Peyer's patch (tissue), 4 donors: Measurements from ENCODE around the gene INSYN1. TPM values are rescaled to one million over a fixed set of nuclear protein-coding genes. Genes with fewer than 3 reads are reported as not detected.

Experiments
- DNase-seq, 3 donors: peaks; one replicate each; pipeline ENCODE4 v3.0.0-alpha.2; 2017 to 2019
- H3K27ac ChIP-seq, 4 donors: fragments of 200-600 bp; sonication (generic); one replicate each; pipeline ENCODE4 v1.5.1; 2016 to 2019
- H3K27me3 ChIP-seq, 2 donors: fragments of 200-600 bp; sonication (generic); one replicate each; pipeline ENCODE4 v1.5.1; 2019
- H3K36me3 ChIP-seq, 3 donors: fragments of 200-600 bp; sonication (generic); one replicate each; pipeline ENCODE4 v1.5.1; 2016 to 2019
- H3K4me1 ChIP-seq, 4 donors: fragments of 200-600 bp; sonication (generic); one replicate each; pipeline ENCODE4 v1.5.1; 2016 to 2019
- H3K4me3 ChIP-seq, 4 donors: fragments of 200-600 bp; sonication (generic); 1 replicate in 3 of 4; 2 replicates in 1 of 4; pipeline ENCODE4 v1.5.1; 2016 to 2019; ENCODE audit warnings: mild to moderate bottlenecking in 1 of 4
- H3K9me3 ChIP-seq, 4 donors: fragments of 200-600 bp; sonication (generic); one replicate each; pipeline ENCODE4 v1.5.1; 2016 to 2019; ENCODE audit warnings: mild to moderate bottlenecking in 1 of 4
- CTCF ChIP-seq, 6 experiments: fragments of 450-650 bp in 4 of 6; fragments of 200-600 bp in 2 of 6; sonication (generic) in 1 of 6; IDR thresholded peaks; one replicate each; pipeline ENCODE4 v1.5.1; 2017 to 2019; ENCODE audit warnings: antibody characterized with exemption in 6 of 6, mild to moderate bottlenecking in 3 of 6, moderate library complexity in 1 of 6
- POLR2A ChIP-seq, 2 donors: fragments of 450-650 bp; IDR thresholded peaks; one replicate each; pipeline ENCODE4 v1.5.1; 2017; ENCODE audit warnings: antibody characterized with exemption in 2 of 2, mild to moderate bottlenecking in 2 of 2, moderate library complexity in 2 of 2
- total RNA-seq, 4 donors: library from RNA; depleted of rRNA; stranded (reverse); fragments of >200 nt; gene quantifications; one replicate each; pipeline ENCODE4 v1.1.0, GENCODE V29; 2016

INSYN1 gene
- total RNA-seq, 4 donors from 2014 or later = 0.13 to 3.3 (median 2.2) TPM; not detected in 1

- H3K4me3 ChIP-seq = no peak overlapping the region
- DNase-seq = no peak
- no peaks in the 10 kb centered on the region for H3K27me3 ChIP-seq
- H3K27ac ChIP-seq = no peak overlapping the region
- TF ChIP-seq POLR2A (IDR thresholded peaks at IDR 0.05) (no peak), CTCF (IDR thresholded peaks at IDR 0.05) (no peak)
- H3K36me3 ChIP-seq = no peaks in the 10 kb centered on the region
- H3K4me1 ChIP-seq = no peaks in the 10 kb centered on the region
- H3K9me3 ChIP-seq = no peaks in the 10 kb centered on the region
Observed at GRCh38 chr15:73770050-73770449, 16.9 kb upstream of the INSYN1 start.

- Histone ChIP-seq H3K36me3 (no peaks in the 10 kb centered on the region), H3K4me1 (no peaks in the 10 kb centered on the region), H3K9me3 (no peaks in the 10 kb centered on the region)
Observed at GRCh38 chr15:73767806-73768501, 14.8 kb upstream of the INSYN1 start.

DNA sequence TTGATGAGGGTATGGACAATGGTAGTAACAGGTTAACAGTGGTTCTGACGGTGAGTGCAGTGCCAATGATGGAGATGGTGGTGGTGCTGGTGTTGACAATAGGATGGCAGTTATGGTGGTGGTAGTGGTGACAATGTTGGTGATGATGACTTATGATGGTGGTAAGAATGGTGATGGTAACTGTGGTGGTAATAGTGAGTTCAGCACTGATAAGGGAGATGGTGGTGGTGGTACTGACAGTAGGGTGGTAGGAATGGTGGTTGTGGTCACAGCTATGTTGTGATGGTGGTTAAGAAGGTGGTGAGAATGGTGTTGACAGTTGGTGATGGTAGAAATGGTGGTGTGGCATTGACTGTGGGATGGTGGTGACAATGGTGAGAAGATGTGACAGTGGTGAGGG, 13.4 kb upstream of the INSYN1 start:
- Histone ChIP-seq H3K4me3 (no peak overlapping the region), H3K36me3 (no peaks in the 10 kb centered on the region), H3K4me1 (no peaks in the 10 kb centered on the region), H3K9me3 (no peaks in the 10 kb centered on the region), H3K27ac (no peak overlapping the region), H3K27me3 (no peaks in the 10 kb centered on the region)
- no peak for DNase-seq
- TF ChIP-seq POLR2A (IDR thresholded peaks at IDR 0.05) (no peak), CTCF (IDR thresholded peaks at IDR 0.05) (no peak)

More at GRCh38 chr15:73767806-73768501, 14.8 kb upstream of the INSYN1 start:
- no peak overlapping the region for H3K27ac ChIP-seq
- H3K4me3 ChIP-seq = no peak overlapping the region
- TF ChIP-seq POLR2A (IDR thresholded peaks at IDR 0.05) = no peak
- TF ChIP-seq CTCF (IDR thresholded peaks at IDR 0.05) = no peak
- DNase-seq = no peak
- H3K27me3 ChIP-seq = no peaks in the 10 kb centered on the region

DNA sequence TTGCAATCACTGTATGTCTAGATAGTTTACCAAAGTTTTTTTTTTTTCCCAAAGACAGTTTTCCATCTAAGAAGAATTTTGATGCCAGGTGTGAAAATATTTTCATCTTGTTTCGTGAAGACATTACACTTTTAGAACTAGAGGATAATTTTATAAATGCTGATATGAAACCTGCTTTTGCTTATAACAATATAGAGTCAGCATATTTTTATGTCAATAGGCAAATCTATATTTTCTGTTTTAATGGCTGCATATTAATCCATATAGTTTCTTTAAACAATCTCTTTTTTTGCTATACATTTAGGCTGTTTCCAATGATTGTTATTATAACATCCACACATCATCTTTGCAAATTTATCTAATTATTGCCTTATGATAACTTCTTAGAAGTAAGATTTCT, 12.6 kb upstream of the INSYN1 start:
- Histone ChIP-seq H3K27ac (no peak overlapping the region), H3K4me3 (no peak overlapping the region), H3K4me1 (no peaks in the 10 kb centered on the region), H3K9me3 (no peaks in the 10 kb centered on the region), H3K36me3 (no peaks in the 10 kb centered on the region), H3K27me3 (no peaks in the 10 kb centered on the region)
- no peak for DNase-seq
- no peak for TF ChIP-seq POLR2A (IDR thresholded peaks at IDR 0.05)
- TF ChIP-seq CTCF (IDR thresholded peaks at IDR 0.05) = no peak

GRCh38 chr15:73763931-73764330, 10.8 kb upstream of the INSYN1 start:
- no peak overlapping the region for H3K27ac ChIP-seq
- H3K27me3 ChIP-seq = no peaks in the 10 kb centered on the region
- DNase-seq = no peak
- TF ChIP-seq POLR2A (IDR thresholded peaks at IDR 0.05) = no peak
- TF ChIP-seq CTCF (IDR thresholded peaks at IDR 0.05) = no peak
- no peaks in the 10 kb centered on the region for H3K36me3 ChIP-seq
- H3K9me3 ChIP-seq = no peaks in the 10 kb centered on the region
- no peak overlapping the region for H3K4me3 ChIP-seq
- H3K4me1 ChIP-seq = no peaks in the 10 kb centered on the region
